CD14-positive monocyte (primary cell): Measurements from ENCODE around the gene SF3B4. TPM values are rescaled to one million over a fixed set of nuclear protein-coding genes. Genes with fewer than 3 reads are reported as not detected.

Experiments
- DNase-seq, 3 donors: peaks; one replicate each; pipeline ENCODE4 v3.0.0-alpha.2; 2011 to 2022
- H2AFZ ChIP-seq: 2 replicates; pipeline ENCODE4 v1.6.0; 2012; ENCODE audit warnings: mild to moderate bottlenecking, low read depth, low read length, inconsistent platforms; ENCODE audit not compliant: insufficient read depth, poor library complexity, severe bottlenecking
- H3K27ac ChIP-seq, 2 donors: 1 replicate in 1 of 2; 2 replicates in 1 of 2; pipeline ENCODE4 v1.5.1; 2012 to 2013; ENCODE audit warnings: low read length in 2 of 2, control low read depth in 1 of 2, inconsistent platforms in 1 of 2, low read depth in 1 of 2, mild to moderate bottlenecking in 1 of 2
- H3K27me3 ChIP-seq, 2 donors: one replicate each; pipeline versions ENCODE4 v1.6.0 to v1.6.1; 2011 to 2013; ENCODE audit warnings: low read length in 2 of 2; ENCODE audit not compliant: control insufficient read depth in 2 of 2, insufficient read depth in 2 of 2
- H3K36me3 ChIP-seq, 2 donors: replicated peaks in 1 of 2; 1 replicate in 1 of 2; 2 replicates in 1 of 2; pipeline versions ENCODE4 v1.5.1 to v1.6.1; 2012 to 2013; ENCODE audit warnings: low read length in 2 of 2, control low read depth in 1 of 2, inconsistent platforms in 1 of 2, mild to moderate bottlenecking in 1 of 2; ENCODE audit not compliant: insufficient read depth in 2 of 2, control insufficient read depth in 1 of 2
- H3K4me1 ChIP-seq, 2 donors: 1 replicate in 1 of 2; 2 replicates in 1 of 2; pipeline versions ENCODE4 v1.5.1 to v1.6.1; 2012 to 2013; ENCODE audit warnings: low read length in 2 of 2, control low read depth in 1 of 2, inconsistent platforms in 1 of 2, mild to moderate bottlenecking in 1 of 2, moderate library complexity in 1 of 2; ENCODE audit not compliant: insufficient read depth in 2 of 2, control insufficient read depth in 1 of 2
- H3K4me2 ChIP-seq: replicated peaks from 2 replicates; pipeline ENCODE3; 2012; ENCODE audit warnings: low read length, moderate library complexity, mild to moderate bottlenecking; ENCODE audit not compliant: poor library complexity, severe bottlenecking; ENCODE audit errors: extremely low read depth
- H3K4me3 ChIP-seq, 3 experiments: fragments of 200-600 bp in 1 of 3; sonication (generic) in 1 of 3; replicated peaks in 1 of 3; 1 replicate in 2 of 3; 2 replicates in 1 of 3; pipeline ENCODE4 v1.5.1; 2011 to 2013; ENCODE audit warnings: low read length in 3 of 3, mild to moderate bottlenecking in 3 of 3, control low read depth in 2 of 3, low read depth in 2 of 3, inconsistent platforms in 1 of 3, moderate library complexity in 1 of 3
- H3K79me2 ChIP-seq: 2 replicates; pipeline ENCODE4 v1.6.0; 2012; ENCODE audit warnings: mild to moderate bottlenecking, control low read depth, inconsistent platforms, low read length, moderate library complexity; ENCODE audit not compliant: insufficient read depth
- H3K9ac ChIP-seq: 2 replicates; pipeline ENCODE4 v1.6.0; 2017; ENCODE audit warnings: low read length, mild to moderate bottlenecking; ENCODE audit not compliant: insufficient read depth, poor library complexity, severe bottlenecking
- H3K9me3 ChIP-seq, 2 donors: replicated peaks in 1 of 2; 1 replicate in 1 of 2; 2 replicates in 1 of 2; pipeline versions ENCODE4 v1.5.1 to v1.6.1; 2012 to 2013; ENCODE audit warnings: low read length in 2 of 2, control low read depth in 1 of 2; ENCODE audit not compliant: control insufficient read depth in 1 of 2, insufficient read depth in 1 of 2
- H4K20me1 ChIP-seq: 2 replicates; pipeline ENCODE4 v1.6.0; 2012; ENCODE audit warnings: mild to moderate bottlenecking, low read length, control low read depth, moderate library complexity; ENCODE audit not compliant: insufficient read depth
- H3K27ac Mint-ChIP-seq, 7 donors: one replicate each; pipeline ENCODE4 v1.8.0; 2020; ENCODE audit warnings: mild to moderate bottlenecking in 7 of 7, mixed read lengths in 7 of 7, moderate library complexity in 6 of 7, inconsistent platforms in 2 of 7
- H3K27me3 Mint-ChIP-seq, 3 donors: one replicate each; pipeline ENCODE4 v1.8.0; 2021 to 2022; ENCODE audit warnings: low read depth in 3 of 3, mild to moderate bottlenecking in 3 of 3, mixed read lengths in 3 of 3, moderate library complexity in 3 of 3, inconsistent platforms in 1 of 3
- H3K36me3 Mint-ChIP-seq, 2 donors: one replicate each; pipeline ENCODE4 v1.8.0; 2020; ENCODE audit warnings: mixed read lengths in 2 of 2, inconsistent platforms in 1 of 2, mild to moderate bottlenecking in 1 of 2
- H3K4me1 Mint-ChIP-seq: one replicate; pipeline ENCODE4 v1.8.0; 2020; ENCODE audit warnings: mild to moderate bottlenecking, mixed read lengths
- H3K4me3 Mint-ChIP-seq, 2 donors: one replicate each; pipeline ENCODE4 v1.8.0; 2020; ENCODE audit warnings: mild to moderate bottlenecking in 2 of 2, mixed read lengths in 2 of 2, moderate library complexity in 1 of 2
- H3K9me3 Mint-ChIP-seq, 7 donors: one replicate each; pipeline ENCODE4 v1.8.0; 2020 to 2022; ENCODE audit warnings: mixed read lengths in 7 of 7, mild to moderate bottlenecking in 6 of 7, moderate library complexity in 6 of 7, inconsistent platforms in 2 of 7
- CTCF ChIP-seq: fragments of 200-600 bp; IDR thresholded peaks from one replicate; pipeline ENCODE4 v1.8.0; 2022; ENCODE audit warnings: antibody characterized with exemption, mild to moderate bottlenecking
- WGBS: methylation state at CpG from one replicate; pipeline ENCODE4 v1.1.5; 2013; ENCODE audit warnings: missing lambda C conversion rate; ENCODE audit not compliant: insufficient coverage; 5-methylcytosine and 5-hydroxymethylcytosine counted together
- intact Hi-C, 2 donors: fragments of 100-400 bp; cut with micrococcal nuclease; formaldehyde crosslinking; loops; one replicate each; pipeline versions ENCODE4 v1.15.0 to v1.15.1; 2023
- polyA plus RNA-seq, 3 donors: library from polyadenylated mRNA; depleted of rRNA in 1 of 3; unstranded in 2 of 3; stranded (reverse) in 1 of 3; fragments of 300-500 nt in 2 of 3; fragments of >200 nt in 1 of 3; fragmentation: Illumina TruSeq in 2 of 3; gene quantifications; 1 replicate in 2 of 3; 2 replicates in 1 of 3; pipeline ENCODE4 v1.2.3, GENCODE V29; 2012 to 2021

The SF3B4 gene
- polyA plus RNA-seq, 3 donors: 52.2 to 78.6 (median 64.6) TPM

DNA sequence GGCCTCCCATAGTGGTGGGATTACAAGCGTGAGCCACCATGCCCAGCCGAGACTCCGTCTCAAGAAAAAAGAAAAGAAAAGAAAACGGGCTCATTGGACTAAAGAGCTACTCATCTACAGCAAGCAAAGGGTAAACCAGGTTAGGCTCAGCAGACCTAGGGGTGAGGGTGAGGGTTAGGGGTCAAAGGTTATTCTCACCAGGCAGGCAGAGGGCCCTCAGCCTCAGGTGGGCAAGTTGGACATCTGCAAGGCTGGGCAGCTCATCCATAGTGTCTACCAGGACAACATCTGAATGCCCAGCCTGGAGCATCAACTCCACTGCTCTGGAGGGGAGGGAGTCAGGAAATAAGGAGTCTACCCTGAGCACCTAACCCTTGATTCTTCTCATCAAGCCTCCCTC is 5.6 kb upstream of the SF3B4 start:
- Histone ChIP-seq H3K27me3 (no peaks in the 10 kb centered on the region), H3K9ac (no peak overlapping the region), H3K36me3 (no peaks in the 10 kb centered on the region), H3K4me1 (peaks cover 58 to 82% of the 10 kb centered on the region in 2 donors), H3K27ac (no peak overlapping the region), H3K9me3 (no peaks in the 10 kb centered on the region), H3K4me3 (no peak overlapping the region), H3K4me2 (no peak overlapping the region), H2AFZ (no peak overlapping the region), H4K20me1 (no peaks in the 10 kb centered on the region), H3K79me2 (peaks cover 38% of the 10 kb centered on the region)
- peaks cover 0 to 1% (median 0%) of the 10 kb centered on the region in 7 donors for H3K9me3 Mint-ChIP-seq
- H3K27me3 Mint-ChIP-seq: peaks cover 0 to 12% (median 0%) of the 10 kb centered on the region in 3 donors
- intact Hi-C loops: loop anchor here in 1 of 2 donors (10.0 kb wide), 1 partner anchor 252 kb away; no protein-coding TSS in a partner anchor
- 95% methylated on average over 3 of the region's 4 CpGs for WGBS
- no peak overlapping the region for H3K4me3 Mint-ChIP-seq
- peaks cover 11 to 13% of the 10 kb centered on the region in 2 donors for H3K36me3 Mint-ChIP-seq
- peak overlapping the region in 3 of 7 donors; percentile 7 to 52 (median 46) for H3K27ac Mint-ChIP-seq
- no peak for TF ChIP-seq CTCF
- peaks cover 87% of the 10 kb centered on the region for H3K4me1 Mint-ChIP-seq
- DNase-seq: no peak

DNA sequence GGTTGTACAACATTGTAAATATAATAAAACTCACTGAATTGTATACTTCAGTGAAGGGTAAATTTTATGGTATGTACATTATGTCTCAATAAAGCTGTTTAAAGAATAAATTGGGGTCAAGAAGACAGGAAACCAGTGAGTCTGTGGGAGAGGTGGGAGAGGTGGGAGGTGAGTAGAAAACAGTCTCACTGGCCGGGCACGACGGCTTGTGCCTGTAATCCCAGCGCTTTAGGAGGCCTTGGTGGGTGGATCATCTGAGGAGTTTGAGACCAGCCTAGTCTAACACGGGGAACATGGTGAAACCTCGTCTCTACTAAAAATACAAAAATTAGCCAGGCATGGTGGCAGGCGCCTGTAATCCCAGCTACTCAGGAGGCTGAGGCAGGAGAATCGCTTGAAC is 4.9 kb upstream of the SF3B4 start:
- no peak for DNase-seq
- Mint-ChIP-seq H3K27ac (peak overlapping the region in 6 of 7 donors; percentile 92 to 100 (median 98)), H3K4me3 (peak overlapping the region in 1 of 2 donors; percentile 93), H3K36me3 (peaks cover 11 to 13% of the 10 kb centered on the region in 2 donors), H3K4me1 (peaks cover 84% of the 10 kb centered on the region), H3K27me3 (peaks cover 0 to 12% (median 0%) of the 10 kb centered on the region in 3 donors), H3K9me3 (peaks cover 0 to 1% (median 0%) of the 10 kb centered on the region in 7 donors)
- Histone ChIP-seq H3K27me3 (no peaks in the 10 kb centered on the region), H3K9ac (no peak overlapping the region), H3K4me1 (peaks cover 54 to 78% of the 10 kb centered on the region in 2 donors), H3K79me2 (peaks cover 42% of the 10 kb centered on the region), H2AFZ (no peak overlapping the region), H3K27ac (peak overlapping the region in 1 of 2 donors; percentile 95), H3K4me2 (peak overlapping the region; percentile 95), H4K20me1 (no peaks in the 10 kb centered on the region), H3K4me3 (peak overlapping the region in 1 of 3 experiments; percentile 90), H3K9me3 (no peaks in the 10 kb centered on the region), H3K36me3 (no peaks in the 10 kb centered on the region)
- no peak for TF ChIP-seq CTCF
- intact Hi-C loops: loop anchor here in 1 of 2 donors (10.0 kb wide), 1 partner anchor 252 kb away; no protein-coding TSS in a partner anchor
- 100% methylated on average over 2 of the region's 8 CpGs for WGBS
